TTC549 (cell line): ENCODE results near the gene STK32B.

Experiments used
- FAIRE-seq: peaks from 2 replicates; lab custom pipeline; 2012; peaks lifted over from hg19 to GRCh38; lab: Jason Lieb, UNC

Gene STK32B

DNA sequence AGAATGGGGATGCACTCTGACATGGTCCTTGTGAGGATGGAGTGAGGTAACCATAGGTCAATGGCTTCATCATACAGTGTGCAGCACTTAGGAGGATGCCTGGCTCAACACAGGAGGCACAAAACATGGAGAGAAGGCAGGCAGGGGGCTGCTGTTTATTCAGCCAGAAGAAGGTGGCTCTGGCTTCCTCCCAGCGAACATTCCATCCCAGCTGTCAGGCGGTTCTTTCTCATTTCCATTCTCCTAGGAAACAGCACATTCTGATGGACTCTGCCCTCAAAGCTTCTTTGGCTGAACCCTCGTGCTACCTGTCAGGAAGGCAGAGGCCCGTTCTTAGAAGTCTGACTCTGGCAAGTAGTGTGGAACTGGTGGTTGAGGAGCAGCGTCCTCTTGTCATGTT lies 18.6 kb downstream of the STK32B start:
- FAIRE-seq, result no peak

- no peak for FAIRE-seq
Observed at GRCh38 chr4:5072948-5073347, 21.7 kb downstream of the STK32B start.

DNA sequence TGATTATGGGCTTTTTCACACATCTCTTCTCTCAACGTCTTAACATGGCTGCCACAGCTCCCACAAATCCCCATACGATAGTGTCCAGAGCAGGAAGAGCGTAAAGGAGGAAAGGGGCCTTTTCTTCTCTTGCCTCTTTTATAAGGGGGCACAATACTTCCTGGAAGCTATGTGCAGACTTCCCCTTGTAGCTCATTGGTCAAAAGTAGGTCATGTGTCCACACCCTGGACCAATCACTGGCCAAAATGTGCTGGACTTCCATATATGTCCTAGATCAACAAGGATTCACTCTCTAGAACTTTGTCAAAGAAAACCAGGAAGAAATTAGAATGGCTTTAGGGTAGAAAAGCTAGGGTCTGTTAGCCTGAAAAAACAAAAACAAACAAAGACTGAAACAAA lies 26.7 kb downstream of the STK32B start:
- no peak for FAIRE-seq

GRCh38 chr4:5079581-5079980 lies 28.3 kb downstream of the STK32B start:
- no peak for FAIRE-seq

DNA sequence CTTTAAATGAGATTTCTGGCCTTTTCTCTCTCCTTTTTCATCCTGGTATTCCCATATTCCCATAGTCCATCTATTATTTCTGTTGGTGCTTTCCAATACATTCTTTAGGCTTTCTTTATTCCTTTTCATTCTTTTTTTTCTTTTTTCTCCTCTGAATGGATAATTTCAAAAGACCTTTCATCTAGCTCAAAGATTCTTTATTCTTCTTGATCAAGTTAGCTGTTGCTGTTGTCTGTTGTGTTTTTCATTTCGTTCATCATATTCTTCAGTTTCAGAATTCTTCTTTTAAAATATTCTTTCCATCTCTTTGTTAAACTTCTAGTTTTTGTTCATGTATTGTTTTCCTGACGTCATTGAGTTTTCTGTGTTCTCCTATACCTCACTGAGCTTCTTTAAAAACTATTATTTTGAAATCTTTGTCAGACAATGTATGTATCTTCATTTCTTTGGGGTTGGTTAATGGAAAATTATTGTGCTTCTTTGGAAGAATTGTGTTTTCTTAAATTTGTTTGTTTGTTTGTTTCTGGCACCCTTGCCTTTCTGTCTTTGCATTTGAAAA lies 30.2 kb downstream of the STK32B start:
- no peak for FAIRE-seq

DNA sequence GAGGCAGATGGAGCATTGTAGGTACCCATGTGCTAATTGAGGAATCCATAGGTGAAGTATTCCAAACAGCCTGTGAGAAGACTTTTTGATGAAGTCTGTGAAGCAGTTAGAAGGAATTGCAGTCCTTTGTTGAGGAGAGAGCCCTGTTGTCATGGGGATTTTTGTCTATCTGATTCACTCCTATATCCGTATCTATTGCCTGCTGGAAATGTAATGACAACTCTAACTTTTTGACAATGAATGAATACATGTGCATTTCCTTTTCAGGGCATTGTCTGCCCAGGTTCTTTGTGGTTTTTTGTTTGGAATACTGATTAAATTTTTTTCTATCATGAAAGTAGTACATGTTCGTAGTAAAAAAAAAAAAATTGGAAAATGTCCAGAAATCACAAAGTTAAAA lies 31.1 kb downstream of the STK32B start:
- FAIRE-seq, result no peak

GRCh38 chr4:5084911-5085475 lies 33.7 kb downstream of the STK32B start:
- FAIRE-seq, result no peak

DNA sequence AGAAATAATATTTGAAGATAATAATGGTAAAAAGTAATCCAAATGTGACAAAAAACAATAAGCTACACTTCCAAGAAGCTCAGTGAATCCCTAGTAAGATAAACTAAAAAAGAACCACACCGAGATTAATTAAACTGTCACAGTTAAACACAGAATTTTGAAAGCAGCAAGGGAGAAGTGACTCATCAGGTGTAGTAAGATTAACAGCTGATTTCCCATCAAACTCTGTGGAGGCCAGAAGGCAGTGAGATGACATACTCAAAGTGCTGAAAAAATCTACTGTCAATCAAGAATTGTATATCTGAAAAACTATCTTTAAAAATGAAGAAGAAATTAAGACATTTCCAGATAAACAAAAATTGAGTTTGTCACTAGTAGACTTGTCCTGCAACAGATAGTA lies 35.3 kb downstream of the STK32B start:
- FAIRE-seq, result no peak

- no peak for FAIRE-seq
Observed at GRCh38 chr4:5096261-5096660, 45.0 kb downstream of the STK32B start.

DNA sequence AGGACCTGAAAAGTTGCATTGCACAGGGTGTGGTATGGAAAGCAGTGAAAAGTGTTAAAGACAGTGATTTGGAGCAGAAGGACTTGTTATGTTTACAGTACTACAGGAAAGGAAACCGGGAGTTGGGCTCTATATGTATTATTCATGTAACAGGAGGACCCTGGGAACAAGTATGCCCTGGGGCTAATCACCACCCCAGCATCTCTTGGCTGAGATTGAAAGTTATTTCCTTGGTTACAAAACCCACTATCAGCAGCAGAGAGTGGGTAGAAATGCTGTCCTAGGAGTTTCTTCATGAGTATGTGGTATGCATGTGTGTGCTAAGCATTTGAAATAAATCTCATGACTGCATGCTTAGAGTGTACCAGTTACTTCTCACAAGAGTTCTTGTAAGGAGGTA lies 46.9 kb downstream of the STK32B start:
- FAIRE-seq, result no peak

DNA sequence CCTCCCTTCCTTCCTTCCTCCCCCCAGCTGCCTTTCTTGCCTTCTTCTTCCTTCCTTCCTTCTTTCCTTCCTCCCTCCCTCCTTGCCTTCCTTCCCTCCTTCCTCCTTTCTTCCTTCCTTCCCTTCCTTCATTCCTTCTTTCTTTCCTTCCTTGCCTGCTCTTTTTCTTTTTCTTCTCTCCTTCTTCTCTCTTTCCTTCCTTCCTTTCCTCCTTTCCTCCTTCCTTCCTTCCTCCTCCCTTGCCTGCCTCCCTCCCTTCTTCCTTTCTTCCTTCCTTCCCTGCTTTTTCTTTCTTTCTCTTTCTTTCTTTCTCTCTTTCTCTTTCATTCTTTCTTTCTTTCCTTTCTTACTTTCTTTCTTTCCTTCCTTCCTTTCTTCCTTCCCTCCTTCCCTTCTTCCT lies 49.1 kb downstream of the STK32B start:
- FAIRE-seq, result no peak

- FAIRE-seq, result no peak
Observed at GRCh38 chr4:5100986-5101385, 49.7 kb downstream of the STK32B start.

DNA sequence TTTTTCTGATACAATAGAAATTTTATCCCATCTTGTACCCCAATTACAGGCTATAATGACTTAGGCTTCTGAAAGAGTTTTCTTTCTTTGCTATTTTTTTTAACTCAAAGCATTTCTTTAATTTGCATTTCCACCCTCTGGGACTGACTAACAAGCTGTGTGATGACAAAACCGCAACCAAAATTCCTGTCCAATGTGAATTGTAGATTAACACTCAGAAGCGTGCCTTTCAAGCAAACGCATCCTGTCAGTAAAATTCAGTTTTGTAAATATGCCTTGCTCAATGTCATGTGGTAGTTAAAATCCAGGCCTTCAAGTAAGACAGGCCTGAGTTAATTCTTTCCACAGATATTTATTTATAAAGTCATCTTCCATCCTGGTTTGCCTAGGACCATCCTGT lies 50.3 kb downstream of the STK32B start:
- FAIRE-seq, result no peak

DNA sequence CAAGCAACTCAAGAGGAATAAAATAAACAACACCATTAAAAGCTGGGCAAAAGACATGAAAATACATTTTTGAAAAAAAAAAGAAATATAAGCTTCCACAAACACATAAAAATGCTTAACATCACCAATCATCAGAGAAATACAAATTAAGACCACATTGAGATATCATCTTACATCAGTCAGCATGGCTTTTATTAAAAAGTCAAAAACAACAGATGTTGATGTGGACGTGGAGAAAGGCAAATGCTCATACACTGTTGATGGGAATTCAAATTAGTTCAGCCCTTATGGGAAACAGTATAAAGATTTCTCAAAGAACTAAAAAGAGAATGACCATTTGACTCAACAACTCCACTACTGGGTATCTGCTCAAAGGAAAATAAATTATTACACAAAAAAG lies 59.6 kb downstream of the STK32B start:
- no peak for FAIRE-seq

- FAIRE-seq, result no peak
Observed at GRCh38 chr4:5112333-5113095, 61.2 kb downstream of the STK32B start.

DNA sequence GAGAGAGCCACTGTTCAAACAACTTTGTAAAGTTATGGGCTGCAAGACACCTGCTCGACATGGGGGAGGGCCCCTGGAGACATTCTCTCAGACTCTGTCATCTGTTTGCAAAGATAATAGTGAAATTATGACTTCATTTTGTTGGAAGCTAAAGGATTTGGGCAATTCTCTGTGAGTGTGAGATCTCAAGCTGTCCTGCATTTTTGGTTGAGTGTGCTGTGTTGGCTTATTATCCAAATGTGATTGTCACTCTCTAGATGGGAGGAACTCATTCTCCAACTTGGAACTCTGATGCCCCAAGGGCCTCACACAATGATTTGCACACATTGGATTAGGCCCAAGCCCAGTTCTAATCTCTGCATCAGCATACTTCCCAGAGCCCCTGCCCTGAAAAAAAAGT lies 63.7 kb downstream of the STK32B start:
- no peak for FAIRE-seq

GRCh38 chr4:5118091-5118786 lies 67.0 kb downstream of the STK32B start:
- no peak for FAIRE-seq

GRCh38 chr4:5118994-5119835 lies 67.9 kb downstream of the STK32B start:
- FAIRE-seq, result no peak

GRCh38 chr4:5120067-5120466 lies 68.8 kb downstream of the STK32B start:
- no peak for FAIRE-seq

DNA sequence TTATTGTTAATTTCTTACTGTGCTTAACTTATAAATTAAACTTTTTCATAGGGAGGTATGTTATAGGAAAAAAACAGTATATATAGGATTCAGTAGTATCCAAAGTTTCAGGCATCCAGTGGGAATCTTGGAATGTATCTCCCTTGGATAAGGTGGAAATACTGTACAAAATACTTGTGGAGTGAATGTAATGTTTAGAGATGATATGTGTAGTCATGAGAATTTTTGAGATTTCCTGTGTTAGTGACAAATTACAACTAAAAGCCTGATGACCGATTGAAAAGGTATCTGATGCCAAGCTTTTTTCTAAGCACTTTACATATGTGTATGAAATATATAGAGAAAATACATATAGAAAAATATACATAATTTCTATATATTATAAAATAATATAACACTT lies 69.2 kb downstream of the STK32B start:
- peak; percentile 52 for FAIRE-seq

DNA sequence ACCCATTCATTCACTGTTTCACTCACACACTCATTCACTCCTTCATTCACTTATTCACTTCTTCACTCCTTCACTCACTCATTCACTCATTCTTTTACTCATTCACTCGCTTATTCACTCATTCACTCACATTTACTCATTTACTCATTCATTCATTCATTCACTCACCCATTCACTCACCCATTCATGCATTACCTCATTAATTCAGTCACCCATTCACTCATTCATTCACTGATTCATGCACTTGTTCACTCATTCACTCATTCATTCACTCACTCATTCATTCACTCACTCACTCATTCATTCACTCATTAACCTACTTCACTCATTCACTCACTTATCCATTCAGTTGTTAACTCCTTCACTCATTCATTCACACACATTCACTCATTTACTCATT lies 70.8 kb downstream of the STK32B start:
- no peak for FAIRE-seq

DNA sequence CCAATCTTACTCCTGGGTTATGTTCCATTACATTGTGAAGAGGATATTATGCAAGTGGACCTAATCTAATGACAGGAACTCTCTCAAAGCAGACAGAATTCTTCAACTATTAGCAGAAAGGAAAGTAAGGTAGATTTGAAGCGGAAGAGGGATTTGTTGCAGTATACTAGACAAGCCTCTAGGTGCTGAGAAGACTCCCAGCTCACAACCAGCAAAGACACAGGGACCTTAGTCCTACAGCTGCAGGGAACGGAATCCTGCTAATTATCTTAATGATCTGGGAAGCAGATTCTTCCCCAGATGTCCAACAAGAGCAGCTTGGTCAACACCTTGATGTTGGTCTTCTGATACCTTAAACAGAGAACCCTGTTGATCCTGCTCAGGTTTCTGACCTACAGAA lies 73.6 kb downstream of the STK32B start:
- no peak for FAIRE-seq

DNA sequence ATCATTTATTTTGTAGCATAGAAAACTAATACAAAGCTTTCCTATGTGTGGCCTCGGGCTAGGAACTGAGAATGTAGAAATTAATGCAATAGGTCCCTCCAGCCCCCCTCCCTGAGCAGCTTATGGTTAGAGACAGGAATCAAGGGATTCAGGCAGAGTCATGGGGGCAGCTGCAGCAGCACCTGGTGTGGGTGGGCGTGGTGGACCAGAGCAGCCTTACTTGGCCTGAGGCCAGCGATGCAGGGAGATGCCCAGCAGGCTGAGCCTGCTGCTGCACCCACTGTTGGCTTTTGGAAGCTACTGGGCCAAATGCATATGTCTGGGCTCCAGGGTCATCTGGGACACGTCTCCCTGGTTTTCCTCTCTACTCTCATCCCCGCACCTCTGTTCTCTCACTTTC lies 74.0 kb downstream of the STK32B start:
- FAIRE-seq, result no peak
